Thoracic aorta (tissue), 2 donors: ENCODE data around the gene MAN1C1. TPM values are rescaled to one million over a fixed set of nuclear protein-coding genes. Genes with fewer than 3 reads are reported as not detected.

Experiments used
- ATAC-seq: fragments of 150-250 bp; one replicate; pipeline ENCODE4 v1.8.0; 2017; ENCODE audit warnings: low read depth; ENCODE audit not compliant: insufficient number of reproducible peaks, low FRiP score
- DNase-seq: peaks from one replicate; pipeline ENCODE4 v3.0.0-alpha.2; 2020; ENCODE audit warnings: low spot score
- H3K27ac ChIP-seq, 2 donors: fragments of 200-600 bp; sonication (generic); 1 replicate in 1 of 2; 2 replicates in 1 of 2; pipeline ENCODE4 v1.5.1; 2016; ENCODE audit warnings: mild to moderate bottlenecking in 2 of 2, moderate library complexity in 2 of 2
- H3K27me3 ChIP-seq: fragments of 200-600 bp; sonication (generic); replicated peaks from 2 replicates; pipeline ENCODE4 v1.6.0; 2016; ENCODE audit warnings: mild to moderate bottlenecking; ENCODE audit not compliant: insufficient read depth
- H3K36me3 ChIP-seq: fragments of 200-600 bp; sonication (generic); one replicate; pipeline ENCODE4 v1.5.1; 2016
- H3K4me1 ChIP-seq, 2 donors: fragments of 200-600 bp; sonication (generic); 1 replicate in 1 of 2; 2 replicates in 1 of 2; pipeline versions ENCODE4 v1.5.1 to v1.6.0; 2016; ENCODE audit warnings: low read depth in 2 of 2, mild to moderate bottlenecking in 1 of 2; ENCODE audit not compliant: control insufficient read depth in 1 of 2
- H3K4me3 ChIP-seq: fragments of 200-600 bp; sonication (generic); 2 replicates; pipeline ENCODE4 v1.5.1; 2016; ENCODE audit warnings: mild to moderate bottlenecking
- H3K9me3 ChIP-seq: fragments of 200-600 bp; sonication (generic); 2 replicates; pipeline ENCODE4 v1.5.1; 2016
- CTCF ChIP-seq: fragments of 200-600 bp; sonication (generic); IDR thresholded peaks from one replicate; pipeline ENCODE4 v1.5.1; 2019; ENCODE audit warnings: antibody characterized with exemption
- total RNA-seq, 2 donors: library from RNA; depleted of rRNA; stranded (reverse); fragments of >200 nt; gene quantifications; one replicate each; pipeline versions ENCODE4 v1.1.0 to v1.2.3, GENCODE V29; 2016

Gene MAN1C1
- total RNA-seq, 2 donors from 2014 or later = 21.0 to 26.0 TPM

DNA sequence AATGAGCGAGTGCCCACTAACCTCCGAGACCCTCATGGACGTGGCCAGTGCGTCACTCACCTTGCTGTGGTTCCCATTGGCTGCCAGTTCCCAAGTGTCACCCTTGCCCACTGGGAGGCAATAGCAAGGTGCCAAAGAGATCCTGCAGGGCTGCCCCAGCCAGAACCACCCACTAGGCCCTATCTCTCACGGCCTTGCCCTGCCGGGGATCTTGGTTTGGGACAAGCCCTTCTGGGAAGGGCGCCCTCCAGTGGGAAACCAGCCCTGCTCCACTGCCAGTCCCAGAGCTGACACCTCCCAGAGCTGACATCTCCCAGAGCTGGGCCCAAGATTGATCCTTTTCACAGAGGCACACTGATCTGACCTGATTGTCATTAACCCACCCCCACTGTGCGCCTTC lies 181.3 kb downstream of the MAN1C1 start:
- Histone ChIP-seq H3K36me3 (no peaks in the 10 kb centered on the region), H3K27me3 (no peaks in the 10 kb centered on the region), H3K4me1 (peaks cover 16 to 42% of the 10 kb centered on the region in 2 donors), H3K9me3 (no peaks in the 10 kb centered on the region), H3K27ac (no peak overlapping the region), H3K4me3 (no peak overlapping the region)
- no peak for ATAC-seq
- DNase-seq = no peak
- TF ChIP-seq CTCF = no peak

DNA sequence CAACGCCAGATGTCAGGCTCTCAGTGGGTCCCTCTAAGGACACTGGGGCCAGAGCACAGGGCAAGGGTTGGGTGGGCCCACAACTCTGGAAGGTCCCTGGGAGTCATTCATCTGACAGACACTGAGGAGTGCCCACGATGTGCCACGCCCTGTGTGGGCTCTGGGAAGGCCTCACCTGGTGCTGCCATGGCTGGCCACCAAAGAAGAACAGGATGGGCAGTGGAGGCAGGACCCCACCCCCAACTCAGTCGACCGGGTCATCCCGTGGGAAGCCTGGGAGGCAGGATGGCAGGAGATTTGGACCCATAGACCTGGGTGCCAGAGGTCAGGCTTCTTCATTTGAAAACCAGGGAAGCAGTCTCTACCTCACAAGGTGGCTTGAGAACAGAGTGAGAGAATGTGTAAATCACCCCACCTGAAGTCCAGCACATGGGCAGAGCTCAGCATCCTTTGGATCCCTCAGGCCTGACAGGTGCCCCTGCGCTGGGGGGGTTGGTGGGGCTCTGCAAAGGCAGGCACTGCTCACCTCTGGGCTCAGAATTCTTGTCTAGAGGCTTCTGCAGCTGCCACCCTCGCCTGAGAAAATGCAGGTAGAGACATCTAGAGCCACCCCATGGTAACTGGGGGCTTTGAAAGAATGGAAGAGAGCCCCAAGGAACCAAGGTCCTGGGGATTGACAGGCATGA lies 182.2 kb downstream of the MAN1C1 start:
- TF ChIP-seq CTCF = no peak
- H3K4me3 ChIP-seq = no peak overlapping the region
- no peaks in the 10 kb centered on the region for H3K27me3 ChIP-seq
- H3K27ac ChIP-seq = peak overlapping the region; percentile 88 to 90
- no peak for ATAC-seq
- no peaks in the 10 kb centered on the region for H3K9me3 ChIP-seq
- no peaks in the 10 kb centered on the region for H3K36me3 ChIP-seq
- H3K4me1 ChIP-seq = peaks cover 18 to 47% of the 10 kb centered on the region in 2 donors
- DNase-seq = no peak

- ATAC-seq (peak; percentile 25), DNase-seq (no peak)
- H3K9me3 ChIP-seq = no peaks in the 10 kb centered on the region
- H3K27me3 ChIP-seq = no peaks in the 10 kb centered on the region
- no peak for TF ChIP-seq CTCF
- H3K36me3 ChIP-seq = no peaks in the 10 kb centered on the region
- H3K4me3 ChIP-seq = peak overlapping the region; percentile 75
- peaks cover 20 to 53% of the 10 kb centered on the region in 2 donors for H3K4me1 ChIP-seq
- H3K27ac ChIP-seq = peak overlapping the region; percentile 88 to 90
Observed at GRCh38 chr1:25799352-25799934, 182.9 kb downstream of the MAN1C1 start.

DNA sequence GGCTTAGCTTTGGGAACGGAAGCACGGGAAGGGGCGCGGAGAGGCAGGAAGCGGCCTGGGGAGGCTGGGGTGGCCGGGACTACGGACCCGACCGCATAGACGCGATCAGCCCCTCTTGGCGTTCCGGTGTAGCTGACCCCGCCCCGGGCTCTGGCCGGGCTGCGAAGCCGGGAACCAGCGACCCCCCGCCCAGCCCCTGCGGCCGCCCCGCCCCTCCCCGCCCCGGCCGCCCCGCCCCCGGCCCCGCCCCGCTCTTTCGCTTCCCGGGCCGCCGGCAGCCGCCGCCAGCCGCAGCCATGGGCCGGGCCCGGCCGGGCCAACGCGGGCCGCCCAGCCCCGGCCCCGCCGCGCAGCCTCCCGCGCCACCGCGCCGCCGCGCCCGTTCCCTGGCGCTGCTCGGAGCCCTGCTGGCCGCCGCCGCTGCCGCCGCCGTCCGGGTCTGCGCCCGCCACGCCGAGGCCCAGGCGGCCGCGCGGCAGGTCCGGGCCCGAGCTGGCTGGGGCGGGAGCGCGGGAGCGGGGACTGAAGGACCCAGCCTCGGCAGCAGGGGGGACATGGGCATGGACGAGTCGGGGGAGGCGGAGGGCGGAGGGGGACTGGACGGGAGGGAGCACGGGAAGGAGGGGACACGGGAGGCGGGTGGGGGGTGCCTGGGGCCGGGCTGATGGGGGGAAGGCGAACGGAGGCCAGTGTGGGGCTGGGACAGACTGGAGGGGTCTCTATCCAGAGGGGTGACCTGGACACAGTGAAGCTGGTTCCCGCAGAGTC lies 183.5 kb downstream of the MAN1C1 start, which contains the start of gene SELENON:
TSS of gene SELENON (plus strand) at position 259 of the 768 bp plus-strand sequence. CDS start at position 297, 38 bp downstream.
- Histone ChIP-seq H3K4me3 (peak within 1 kb of the TSS; percentile 86), H3K9me3 (no peaks in the 10 kb centered on the region), H3K4me1 (peaks cover 24 to 60% of the 10 kb centered on the region in 2 donors), H3K27ac (peak within 1 kb of the TSS; percentile 88 to 90), H3K36me3 (peaks cover 4% of the 10 kb centered on the region), H3K27me3 (no peaks in the 10 kb centered on the region)
- TF ChIP-seq CTCF = no peak
- ATAC-seq (peak; percentile 45), DNase-seq (no peak)
